ENCODE data around the gene NACC1.
A peak's percentile ranks its signal among the peaks of the same experiment; 100 is the strongest.

Gene NACC1

GRCh38 chr19:13118424-13119193 lies 545 bp downstream of the NACC1 start:
- Mint-ChIP-seq H3K27ac (peak overlapping the region; percentile 80), H3K27me3 (no peaks in the 10 kb centered on the region), H3K4me1 (peaks cover 73% of the 10 kb centered on the region), H3K4me3 (peak overlapping the region; percentile 83), H3K36me3 (peaks cover 6% of the 10 kb centered on the region), H3K9me3 (no peaks in the 10 kb centered on the region)
- ATAC-seq, result peak; percentile 28

- no peaks in the 10 kb centered on the region for H3K9me3 Mint-ChIP-seq
- H3K36me3 Mint-ChIP-seq, result peaks cover 10% of the 10 kb centered on the region
- H3K27me3 Mint-ChIP-seq, result no peaks in the 10 kb centered on the region
- ATAC-seq, result no peak
- H3K4me1 Mint-ChIP-seq, result peaks cover 74% of the 10 kb centered on the region
- peak overlapping the region; percentile 83 for H3K4me3 Mint-ChIP-seq
- peak overlapping the region; percentile 80 for H3K27ac Mint-ChIP-seq
Measured at GRCh38 chr19:13119627-13120026, 1.6 kb downstream of the NACC1 start.

GRCh38 chr19:13120031-13120430 lies 2.0 kb downstream of the NACC1 start:
- ATAC-seq, result no peak
- Mint-ChIP-seq H3K9me3 (no peaks in the 10 kb centered on the region), H3K4me3 (peak overlapping the region; percentile 83), H3K27me3 (no peaks in the 10 kb centered on the region), H3K4me1 (peaks cover 74% of the 10 kb centered on the region), H3K36me3 (peaks cover 10% of the 10 kb centered on the region), H3K27ac (peak overlapping the region; percentile 84)

GRCh38 chr19:13120817-13121216 lies 2.8 kb downstream of the NACC1 start:
- peak overlapping the region; percentile 84 for H3K27ac Mint-ChIP-seq
- H3K9me3 Mint-ChIP-seq, result no peaks in the 10 kb centered on the region
- no peak for ATAC-seq
- peaks cover 5% of the 10 kb centered on the region for H3K36me3 Mint-ChIP-seq
- H3K4me3 Mint-ChIP-seq, result peak overlapping the region; percentile 45
- H3K4me1 Mint-ChIP-seq, result peaks cover 67% of the 10 kb centered on the region
- no peaks in the 10 kb centered on the region for H3K27me3 Mint-ChIP-seq

- peaks cover 67% of the 10 kb centered on the region for H3K4me1 Mint-ChIP-seq
- peak overlapping the region; percentile 44 for H3K4me3 Mint-ChIP-seq
Measured at GRCh38 chr19:13121551-13122274, 3.6 kb downstream of the NACC1 start.

GRCh38 chr19:13122275-13122878 lies 4.3 kb downstream of the NACC1 start:
- ATAC-seq, result peak; percentile 28
- Mint-ChIP-seq H3K27ac (peak overlapping the region; percentile 84), H3K27me3 (no peaks in the 10 kb centered on the region), H3K9me3 (no peaks in the 10 kb centered on the region), H3K36me3 (peaks cover 5% of the 10 kb centered on the region), H3K4me1 (peaks cover 65% of the 10 kb centered on the region), H3K4me3 (peak overlapping the region; percentile 44)

More at GRCh38 chr19:13121551-13122274, 3.6 kb downstream of the NACC1 start:
- Mint-ChIP-seq H3K36me3 (peaks cover 5% of the 10 kb centered on the region), H3K27ac (peak overlapping the region; percentile 84), H3K27me3 (no peaks in the 10 kb centered on the region), H3K9me3 (no peaks in the 10 kb centered on the region)
- peak; percentile 32 for ATAC-seq

GRCh38 chr19:13122980-13123957 lies 5.2 kb downstream of the NACC1 start:
- no peaks in the 10 kb centered on the region for H3K9me3 Mint-ChIP-seq
- H3K4me3 Mint-ChIP-seq, result no peak overlapping the region
- H3K27ac Mint-ChIP-seq, result peak overlapping the region; percentile 84
- peaks cover 68% of the 10 kb centered on the region for H3K4me1 Mint-ChIP-seq
- ATAC-seq, result no peak
- peaks cover 9% of the 10 kb centered on the region for H3K36me3 Mint-ChIP-seq
- no peaks in the 10 kb centered on the region for H3K27me3 Mint-ChIP-seq

- Mint-ChIP-seq H3K36me3 (peaks cover 9% of the 10 kb centered on the region), H3K27ac (peak overlapping the region; percentile 57), H3K9me3 (no peaks in the 10 kb centered on the region), H3K4me1 (peaks cover 52% of the 10 kb centered on the region), H3K27me3 (no peaks in the 10 kb centered on the region), H3K4me3 (no peak overlapping the region)
- ATAC-seq, result no peak
Measured at GRCh38 chr19:13127051-13127450, 9.0 kb downstream of the NACC1 start.

GRCh38 chr19:13127811-13128575 lies 9.9 kb downstream of the NACC1 start:
- peak overlapping the region; percentile 57 for H3K27ac Mint-ChIP-seq

GRCh38 chr19:13128583-13128982 lies 10.5 kb downstream of the NACC1 start:
- Mint-ChIP-seq H3K27ac (peak overlapping the region; percentile 57), H3K4me3 (no peak overlapping the region), H3K27me3 (no peaks in the 10 kb centered on the region), H3K36me3 (peaks cover 8% of the 10 kb centered on the region), H3K4me1 (peaks cover 46% of the 10 kb centered on the region), H3K9me3 (no peaks in the 10 kb centered on the region)
- no peak for ATAC-seq

More at GRCh38 chr19:13127811-13128575, 9.9 kb downstream of the NACC1 start:
- Mint-ChIP-seq H3K9me3 (no peaks in the 10 kb centered on the region), H3K4me1 (peaks cover 50% of the 10 kb centered on the region), H3K4me3 (no peak overlapping the region), H3K36me3 (peaks cover 9% of the 10 kb centered on the region), H3K27me3 (no peaks in the 10 kb centered on the region)
- no peak for ATAC-seq

GRCh38 chr19:13129384-13129783 lies 11.3 kb downstream of the NACC1 start:
- Mint-ChIP-seq H3K27ac (no peak overlapping the region), H3K36me3 (peaks cover 4% of the 10 kb centered on the region), H3K4me1 (peaks cover 45% of the 10 kb centered on the region), H3K4me3 (no peak overlapping the region), H3K9me3 (no peaks in the 10 kb centered on the region), H3K27me3 (no peaks in the 10 kb centered on the region)
- peak; percentile 8 for ATAC-seq

- peaks cover 4% of the 10 kb centered on the region for H3K36me3 Mint-ChIP-seq
- no peak overlapping the region for H3K4me3 Mint-ChIP-seq
- no peaks in the 10 kb centered on the region for H3K9me3 Mint-ChIP-seq
- no peaks in the 10 kb centered on the region for H3K27me3 Mint-ChIP-seq
- peak overlapping the region; percentile 2 for H3K27ac Mint-ChIP-seq
- ATAC-seq, result no peak
- H3K4me1 Mint-ChIP-seq, result peaks cover 45% of the 10 kb centered on the region
Measured at GRCh38 chr19:13130886-13131490, 12.9 kb downstream of the NACC1 start.

GRCh38 chr19:13132471-13133180 lies 14.6 kb downstream of the NACC1 start:
- H3K36me3 Mint-ChIP-seq, result peaks cover 16% of the 10 kb centered on the region
- peaks cover 33% of the 10 kb centered on the region for H3K4me1 Mint-ChIP-seq
- H3K4me3 Mint-ChIP-seq, result no peak overlapping the region
- peak overlapping the region; percentile 28 for H3K27ac Mint-ChIP-seq
- H3K9me3 Mint-ChIP-seq, result no peaks in the 10 kb centered on the region
- H3K27me3 Mint-ChIP-seq, result no peaks in the 10 kb centered on the region
- ATAC-seq, result no peak

Data from stimulated activated memory B cell treated with anti-CD40 and anti-IgM and Interleukin-4, amounts not matched to agents 10 μg/mL and 1 μg/mL and 100 μg/mL, for 72 hours (primary cell).